Occipital lobe (tissue), 2 donors: ENCODE results near the gene TTC12. TPM values are rescaled to one million over a fixed set of nuclear protein-coding genes. Genes with fewer than 3 reads are reported as not detected.
"Not testable (repeated sequence)": the region's sequence is repeated elsewhere in the genome, so short reads cannot be mapped to it uniquely, and the experiment has no call there.

Experiments
- DNase-seq: peaks from one replicate; lab custom pipeline; 2025; lab: John Stamatoyannopoulos, UW
- total RNA-seq: library from RNA; depleted of rRNA; stranded (reverse); fragments of >200 nt; gene quantifications from one replicate; pipeline ENCODE4 v1.2.3, GENCODE V29; 2014

The TTC12 gene
- total RNA-seq, 1 donor from 2014 or later: 1.4 TPM

GRCh38 chr11:113283881-113284280 is 30.5 kb upstream of the TTC12 start:
- no peak for DNase-seq

GRCh38 chr11:113286009-113286408 is 28.4 kb upstream of the TTC12 start:
- DNase-seq: no peak

- no peak for DNase-seq
Measured at GRCh38 chr11:113286509-113287497, 27.6 kb upstream of the TTC12 start.

- no peak for DNase-seq
Measured at GRCh38 chr11:113287801-113288200, 26.6 kb upstream of the TTC12 start.

- no peak for DNase-seq
Measured at GRCh38 chr11:113288286-113288863, 26.0 kb upstream of the TTC12 start.

- peak; percentile 43 for DNase-seq
Measured at GRCh38 chr11:113289431-113290187, 24.8 kb upstream of the TTC12 start.

- no peak for DNase-seq
Measured at GRCh38 chr11:113293936-113294335, 20.4 kb upstream of the TTC12 start.

- DNase-seq: no peak
Measured at GRCh38 chr11:113295993-113296392, 18.4 kb upstream of the TTC12 start.

- no peak for DNase-seq
Measured at GRCh38 chr11:113296447-113297205, 17.8 kb upstream of the TTC12 start.

- not testable (repeated sequence) for DNase-seq
Measured at GRCh38 chr11:113298496-113298895, 15.9 kb upstream of the TTC12 start.

GRCh38 chr11:113304916-113305315 is 9.5 kb upstream of the TTC12 start:
- DNase-seq: no peak

- DNase-seq: peak; percentile 75
Measured at GRCh38 chr11:113305440-113306336, 8.7 kb upstream of the TTC12 start.

GRCh38 chr11:113308601-113309000 is 5.8 kb upstream of the TTC12 start:
- no peak for DNase-seq

GRCh38 chr11:113311536-113311935 is 2.8 kb upstream of the TTC12 start:
- DNase-seq: no peak

- no peak for DNase-seq
Measured at GRCh38 chr11:113313601-113314000, 782 bp upstream of the TTC12 start.

- DNase-seq: no peak
Measured at GRCh38 chr11:113314065-113314388, 356 bp upstream of the TTC12 start.

- no peak for DNase-seq
Measured at GRCh38 chr11:113315811-113316210, 1.4 kb downstream of the TTC12 start.

- DNase-seq: no peak
Measured at GRCh38 chr11:113316256-113316655, 1.9 kb downstream of the TTC12 start.

- DNase-seq: no peak
Measured at GRCh38 chr11:113317339-113317738, 3.0 kb downstream of the TTC12 start.

- no peak for DNase-seq
Measured at GRCh38 chr11:113319085-113319484, 4.7 kb downstream of the TTC12 start.
